ENCODE data around the gene ERCC5.

ERCC5 gene

DNA sequence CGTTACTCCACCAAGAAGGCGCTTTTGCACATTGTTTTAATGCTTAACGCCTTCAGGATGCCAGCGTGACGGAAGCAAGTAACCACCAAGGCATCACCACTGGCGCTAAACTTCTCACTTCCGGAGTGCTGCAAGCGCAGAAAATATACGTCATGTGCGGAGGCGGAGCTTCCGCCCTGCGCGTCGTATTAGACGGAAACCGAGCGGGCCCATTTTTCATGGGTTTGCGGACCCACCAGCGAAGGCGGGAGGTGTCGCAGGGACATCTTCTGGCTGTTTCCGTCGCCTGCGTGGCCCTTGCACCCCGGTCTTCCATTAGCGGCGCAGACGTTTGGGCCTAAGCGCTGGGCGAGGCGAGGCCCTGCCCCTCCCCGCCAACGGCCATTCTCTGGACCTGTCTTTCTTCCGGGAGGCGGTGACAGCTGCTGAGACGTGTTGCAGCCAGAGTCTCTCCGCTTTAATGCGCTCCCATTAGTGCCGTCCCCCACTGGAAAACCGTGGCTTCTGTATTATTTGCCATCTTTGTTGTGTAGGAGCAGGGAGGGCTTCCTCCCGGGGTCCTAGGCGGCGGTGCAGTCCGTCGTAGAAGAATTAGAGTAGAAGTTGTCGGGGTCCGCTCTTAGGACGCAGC lies at the start of gene ERCC5:
Gene ERCC5 (plus strand): TSS at position 403 of the 631 bp plus-strand sequence. CDS start 235 bp downstream, outside the sequence.
- Histone ChIP-seq H3K4me3 (ENCODE audit: low read length) (peak within 1 kb of the TSS; percentile 83), H3K9me3 (ENCODE audit: control insufficient read depth, low read depth, low read length) (no peaks in the 10 kb centered on the region), H3K36me3 (ENCODE audit: control insufficient read depth, low read depth, low read length) (no peaks in the 10 kb centered on the region), H3K27me3 (ENCODE audit: control insufficient read depth, insufficient read depth, low read length) (no peaks in the 10 kb centered on the region), H3K27ac (ENCODE audit: low read length) (peak within 1 kb of the TSS; percentile 50), H3K4me1 (ENCODE audit: control insufficient read depth, low read depth, low read length) (peaks cover 6% of the 10 kb centered on the region), H3K9ac (ENCODE audit: low read length) (peak within 1 kb of the TSS; percentile 67)

DNA sequence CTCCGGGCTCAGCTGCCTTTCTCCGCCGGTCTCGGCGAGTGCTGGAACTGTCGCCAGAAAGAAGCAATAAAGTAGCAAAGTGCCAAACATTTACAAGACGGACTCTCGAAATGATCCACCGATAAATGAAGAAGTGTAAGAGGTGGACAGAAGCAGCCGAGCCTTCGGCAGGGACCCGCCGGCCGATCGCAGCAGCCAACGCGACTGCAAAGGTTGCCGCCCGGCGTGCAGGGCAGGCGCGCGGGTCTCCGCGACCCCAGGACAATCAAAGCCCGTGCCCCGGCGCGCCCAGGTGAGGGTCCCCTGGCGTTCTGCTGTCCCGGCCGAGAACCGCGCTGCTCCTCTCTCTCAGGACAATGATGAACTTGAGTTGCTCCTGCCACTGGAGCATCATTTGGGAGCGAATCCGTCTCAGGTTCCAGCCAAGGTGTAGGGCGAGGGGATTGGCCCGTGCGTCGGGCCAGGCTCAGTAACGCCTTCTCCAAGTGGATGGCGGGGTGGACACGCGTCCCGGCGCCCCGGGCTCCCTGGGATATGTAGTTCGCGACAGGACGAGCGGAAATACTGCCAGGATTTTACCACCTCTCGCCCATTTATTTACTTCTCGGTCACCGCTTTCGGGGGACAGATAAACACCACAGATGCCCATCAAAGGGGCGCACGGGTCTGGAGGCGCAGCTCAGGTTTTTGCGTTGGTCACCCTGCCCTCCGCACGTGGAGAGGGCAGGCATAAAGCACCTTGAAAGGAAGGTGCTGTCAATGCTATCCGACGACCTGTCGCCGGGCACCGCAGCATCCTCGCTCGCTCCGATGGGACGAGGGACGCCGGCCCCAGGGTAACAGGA lies 47.0 kb upstream of the ERCC5 start, which contains the start of the genes BIVM and POGLUT2:
Gene BIVM (plus strand): TSS at position 539 of the 845 bp plus-strand sequence. CDS start 8,149 bp downstream, outside the sequence.
Gene POGLUT2 (minus strand): TSS at position 396 of the 845 bp plus-strand sequence. CDS start 306 bp downstream, at position 90.
- Histone ChIP-seq H3K9me3 (ENCODE audit: control insufficient read depth, low read depth, low read length) (no peaks in the 10 kb centered on the region), H3K27ac (ENCODE audit: low read length) (no peak within 1 kb of the TSS), H3K9ac (ENCODE audit: low read length) (peak within 1 kb of the TSS; percentile 32), H3K36me3 (ENCODE audit: control insufficient read depth, low read depth, low read length) (no peaks in the 10 kb centered on the region), H3K27me3 (ENCODE audit: control insufficient read depth, insufficient read depth, low read length) (peaks cover 28% of the 10 kb centered on the region), H3K4me3 (ENCODE audit: low read length) (peak within 1 kb of the TSS; percentile 77), H3K4me1 (ENCODE audit: control insufficient read depth, low read depth, low read length) (no peaks in the 10 kb centered on the region)

DNA sequence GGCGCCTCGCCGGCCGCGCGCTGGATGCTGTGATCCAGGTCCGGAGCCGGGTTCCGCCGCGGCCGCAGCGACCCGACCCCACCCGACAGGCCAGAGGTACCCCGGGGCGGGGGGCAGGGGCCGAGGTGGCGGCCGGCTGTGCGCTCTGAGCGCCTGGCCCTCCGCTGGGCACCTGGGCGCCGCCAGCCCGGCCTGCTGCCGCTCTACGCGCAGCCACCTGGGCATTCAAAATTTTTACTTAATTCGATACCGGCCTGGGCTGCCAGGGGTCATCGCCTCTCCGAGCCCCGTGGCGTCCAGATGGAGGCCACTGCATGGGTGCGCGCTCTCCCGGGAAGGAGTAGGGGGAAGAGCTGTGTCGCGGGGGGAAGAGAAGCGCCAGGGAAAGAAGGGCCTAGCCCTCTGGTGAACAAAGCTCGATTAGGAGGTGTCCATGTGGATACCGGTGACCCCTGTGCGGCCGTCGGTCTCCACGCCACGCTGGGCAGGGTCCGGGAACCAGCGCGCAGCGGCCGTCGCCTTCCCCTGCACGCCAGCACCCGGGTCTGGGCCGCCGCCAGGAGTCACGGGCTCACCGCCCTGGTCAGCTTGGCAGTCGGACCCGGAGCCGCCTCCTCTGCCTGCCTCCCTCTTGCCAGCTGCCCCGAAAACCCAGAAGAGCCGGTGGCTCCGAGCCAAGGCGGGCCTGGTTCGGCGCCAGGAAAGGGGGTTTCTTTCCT lies 46.2 kb upstream of the ERCC5 start:
- Histone ChIP-seq H3K27ac (ENCODE audit: low read length) (no peak overlapping the region), H3K36me3 (ENCODE audit: control insufficient read depth, low read depth, low read length) (no peaks in the 10 kb centered on the region), H3K4me1 (ENCODE audit: control insufficient read depth, low read depth, low read length) (no peaks in the 10 kb centered on the region), H3K4me3 (ENCODE audit: low read length) (peak overlapping the region; percentile 77), H3K27me3 (ENCODE audit: control insufficient read depth, insufficient read depth, low read length) (peaks cover 28% of the 10 kb centered on the region), H3K9me3 (ENCODE audit: control insufficient read depth, low read depth, low read length) (no peaks in the 10 kb centered on the region), H3K9ac (ENCODE audit: low read length) (peak overlapping the region; percentile 32)

DNA sequence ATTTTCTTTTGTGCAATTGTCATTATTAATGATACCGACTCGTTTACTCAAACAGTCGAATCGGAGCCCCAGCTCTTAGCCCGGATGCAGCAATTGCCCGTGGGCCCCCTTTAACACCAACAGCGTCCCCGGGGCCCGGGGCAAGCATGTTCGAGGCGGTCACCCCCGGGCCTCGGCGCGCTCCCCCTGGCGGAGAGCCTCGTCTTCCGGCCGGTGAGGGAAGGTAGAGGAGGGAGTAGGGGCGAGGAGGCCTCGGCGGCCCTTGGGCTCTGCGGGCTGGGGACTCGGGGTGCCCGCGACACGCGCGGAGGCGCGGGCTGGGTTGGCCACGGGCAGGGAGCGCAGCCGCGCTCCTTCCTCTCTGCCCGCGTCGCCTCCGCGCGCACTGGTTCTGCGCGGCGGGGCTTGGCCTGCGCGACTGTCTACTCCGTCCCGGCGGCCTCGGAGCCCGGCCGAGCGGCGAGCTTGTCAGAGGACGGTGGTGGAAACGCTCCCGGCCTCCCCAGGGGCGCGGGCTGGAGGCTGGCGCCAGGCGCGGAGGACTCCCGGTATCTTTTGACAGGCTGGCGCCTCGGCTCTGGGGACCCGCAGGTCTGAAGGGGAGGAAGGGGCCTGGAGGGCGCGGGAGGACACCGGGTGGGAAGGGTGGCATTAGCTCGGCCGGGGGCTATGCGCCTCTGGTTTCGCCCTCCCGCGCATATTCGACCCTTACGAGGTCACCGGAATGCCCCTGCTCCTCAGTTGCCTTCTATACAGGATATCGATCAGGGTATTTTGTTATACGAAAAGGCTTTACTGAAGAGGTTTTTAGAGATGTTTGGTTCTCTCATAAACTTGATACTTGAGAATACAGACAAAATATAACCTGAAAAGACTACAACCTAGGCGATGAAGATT lies 45.4 kb upstream of the ERCC5 start:
- Histone ChIP-seq H3K4me3 (ENCODE audit: low read length) (peak overlapping the region; percentile 77), H3K9me3 (ENCODE audit: control insufficient read depth, low read depth, low read length) (no peaks in the 10 kb centered on the region), H3K27me3 (ENCODE audit: control insufficient read depth, insufficient read depth, low read length) (peaks cover 28% of the 10 kb centered on the region), H3K4me1 (ENCODE audit: control insufficient read depth, low read depth, low read length) (no peaks in the 10 kb centered on the region), H3K27ac (ENCODE audit: low read length) (no peak overlapping the region), H3K9ac (ENCODE audit: low read length) (peak overlapping the region; percentile 36), H3K36me3 (ENCODE audit: control insufficient read depth, low read depth, low read length) (no peaks in the 10 kb centered on the region)

DNA sequence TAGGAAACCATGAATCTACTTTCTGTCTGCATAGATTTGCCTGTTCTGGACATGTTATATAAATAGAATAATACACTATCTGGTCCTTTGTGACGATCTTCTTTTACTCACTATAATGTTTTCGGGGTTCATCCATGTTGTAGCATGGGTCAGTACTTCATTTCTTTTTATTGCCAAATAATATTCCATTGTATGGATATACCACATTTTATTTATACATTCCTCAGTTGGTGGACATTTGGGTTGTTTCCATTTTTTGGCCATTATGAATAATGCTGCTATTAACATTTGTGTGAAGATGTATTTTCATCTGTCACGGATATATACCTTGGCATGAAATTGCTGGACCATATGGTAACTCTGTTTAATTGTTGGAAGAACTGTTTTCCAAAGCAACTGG lies 40.2 kb upstream of the ERCC5 start:
- H3K36me3 ChIP-seq (ENCODE audit: control insufficient read depth, low read depth, low read length), result no peaks in the 10 kb centered on the region
- H3K9ac ChIP-seq (ENCODE audit: low read length), result no peak overlapping the region
- no peaks in the 10 kb centered on the region for H3K4me1 ChIP-seq (ENCODE audit: control insufficient read depth, low read depth, low read length)
- peaks cover 5% of the 10 kb centered on the region for H3K27me3 ChIP-seq (ENCODE audit: control insufficient read depth, insufficient read depth, low read length)
- no peaks in the 10 kb centered on the region for H3K9me3 ChIP-seq (ENCODE audit: control insufficient read depth, low read depth, low read length)
- no peak overlapping the region for H3K27ac ChIP-seq (ENCODE audit: low read length)
- no peak overlapping the region for H3K4me3 ChIP-seq (ENCODE audit: low read length)

DNA sequence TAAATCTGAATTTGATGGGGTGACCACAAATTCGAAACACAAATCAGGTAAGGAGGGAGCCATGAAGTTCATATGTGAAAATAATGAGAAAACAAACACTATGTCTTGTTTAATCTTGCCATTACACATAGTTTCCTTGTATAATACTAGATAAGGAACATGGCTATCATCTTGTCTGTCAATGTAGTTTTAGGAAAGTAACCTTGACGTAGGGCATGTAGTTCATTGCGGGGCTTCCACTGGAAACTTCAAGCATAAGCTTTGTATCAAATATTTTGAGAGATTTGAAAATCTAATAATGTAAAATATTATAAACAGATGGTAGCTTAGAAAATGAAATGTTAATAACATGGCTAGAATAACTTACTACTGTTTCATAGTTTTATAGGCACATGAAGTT lies 38.1 kb upstream of the ERCC5 start:
- Histone ChIP-seq H3K36me3 (ENCODE audit: control insufficient read depth, low read depth, low read length) (no peaks in the 10 kb centered on the region), H3K27ac (ENCODE audit: low read length) (no peak overlapping the region), H3K27me3 (ENCODE audit: control insufficient read depth, insufficient read depth, low read length) (no peaks in the 10 kb centered on the region), H3K9ac (ENCODE audit: low read length) (no peak overlapping the region), H3K4me1 (ENCODE audit: control insufficient read depth, low read depth, low read length) (peaks cover 1% of the 10 kb centered on the region), H3K9me3 (ENCODE audit: control insufficient read depth, low read depth, low read length) (no peaks in the 10 kb centered on the region), H3K4me3 (ENCODE audit: low read length) (no peak overlapping the region)

DNA sequence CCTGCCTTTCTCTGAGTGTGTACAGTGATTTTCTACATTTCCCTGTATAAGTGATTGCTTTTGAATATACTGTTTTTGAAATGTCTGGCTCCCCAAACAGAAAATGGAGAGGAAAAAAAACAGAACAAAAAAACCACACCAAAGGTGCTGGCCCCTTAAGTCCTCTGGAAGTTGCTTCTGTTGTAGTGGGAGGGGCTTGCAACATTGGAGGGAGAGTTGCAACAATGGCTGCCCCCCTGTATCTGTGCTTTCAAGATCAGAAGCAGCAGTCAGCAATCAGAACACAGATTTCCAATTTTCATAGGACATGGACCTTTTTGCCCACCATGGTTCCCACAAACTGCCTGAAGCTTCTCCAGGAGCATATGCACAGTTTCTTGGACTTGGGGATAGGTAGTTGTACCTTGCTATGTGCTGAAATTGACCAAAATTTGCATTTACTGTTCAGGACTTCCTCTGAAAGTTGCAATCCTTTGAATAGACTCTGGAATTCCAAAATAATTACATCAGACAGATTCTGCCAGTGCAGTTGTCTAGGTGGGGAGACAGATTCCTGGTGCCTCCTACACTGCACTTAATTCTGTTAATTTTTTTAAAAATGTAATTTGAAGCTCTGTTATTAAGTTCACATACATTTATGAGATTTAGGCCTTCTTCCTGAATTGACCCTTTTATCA lies 33.1 kb upstream of the ERCC5 start:
- Histone ChIP-seq H3K9ac (ENCODE audit: low read length) (no peak overlapping the region), H3K9me3 (ENCODE audit: control insufficient read depth, low read depth, low read length) (no peaks in the 10 kb centered on the region), H3K27me3 (ENCODE audit: control insufficient read depth, insufficient read depth, low read length) (no peaks in the 10 kb centered on the region), H3K36me3 (ENCODE audit: control insufficient read depth, low read depth, low read length) (no peaks in the 10 kb centered on the region), H3K4me1 (ENCODE audit: control insufficient read depth, low read depth, low read length) (peaks cover 3% of the 10 kb centered on the region), H3K27ac (ENCODE audit: low read length) (no peak overlapping the region), H3K4me3 (ENCODE audit: low read length) (no peak overlapping the region)

DNA sequence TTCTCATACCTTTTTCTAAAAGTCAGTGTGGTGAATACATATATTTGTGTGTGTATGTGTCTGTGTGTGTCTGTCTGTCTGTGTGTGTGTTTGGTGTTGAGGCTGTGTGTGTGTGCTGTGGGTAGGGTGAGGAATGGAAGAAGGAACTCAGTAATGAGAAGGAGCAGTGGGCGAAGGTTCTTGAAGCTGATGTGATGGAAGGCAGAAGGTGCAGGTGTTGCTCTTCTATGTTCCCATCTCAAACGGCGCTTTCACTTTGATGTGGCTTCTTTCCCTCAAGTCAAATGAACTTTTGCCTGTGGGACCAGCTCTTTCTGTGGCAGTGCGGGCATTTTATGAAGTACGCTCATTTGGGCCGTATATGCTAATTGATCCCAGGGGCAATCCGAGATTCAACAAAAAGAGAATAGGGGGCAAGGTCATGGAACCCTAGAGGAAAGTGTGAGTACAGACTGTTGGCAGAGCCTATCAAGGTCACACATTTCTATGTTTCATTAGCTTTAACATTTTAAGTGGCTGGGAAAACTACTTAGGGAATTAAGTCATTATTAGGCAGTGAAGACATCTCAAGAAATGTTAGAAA lies 31.7 kb upstream of the ERCC5 start:
- Histone ChIP-seq H3K27me3 (ENCODE audit: control insufficient read depth, insufficient read depth, low read length) (no peaks in the 10 kb centered on the region), H3K4me1 (ENCODE audit: control insufficient read depth, low read depth, low read length) (peaks cover 3% of the 10 kb centered on the region), H3K27ac (ENCODE audit: low read length) (no peak overlapping the region), H3K9me3 (ENCODE audit: control insufficient read depth, low read depth, low read length) (no peaks in the 10 kb centered on the region), H3K9ac (ENCODE audit: low read length) (no peak overlapping the region), H3K4me3 (ENCODE audit: low read length) (no peak overlapping the region), H3K36me3 (ENCODE audit: control insufficient read depth, low read depth, low read length) (no peaks in the 10 kb centered on the region)

DNA sequence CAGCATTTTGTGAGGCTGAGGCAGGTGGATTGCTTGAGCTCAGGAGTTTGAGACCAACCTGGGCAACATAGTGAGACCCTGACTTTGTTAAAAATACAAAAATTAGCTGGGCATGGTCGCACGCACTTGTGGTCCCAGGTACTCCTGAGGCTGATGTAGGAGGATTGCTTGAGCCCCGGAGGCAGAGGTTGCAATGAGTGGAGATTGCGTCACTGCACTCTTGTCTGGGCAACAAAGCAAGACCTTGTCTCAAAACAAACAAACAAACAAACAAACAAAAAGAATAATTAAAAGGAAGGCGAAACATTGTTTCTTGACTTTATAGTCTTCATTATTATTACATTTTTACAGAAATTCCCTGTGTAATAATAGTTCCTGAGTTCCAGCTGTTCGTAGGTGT lies 31.0 kb upstream of the ERCC5 start:
- H3K27ac ChIP-seq (ENCODE audit: low read length), result no peak overlapping the region
- H3K9ac ChIP-seq (ENCODE audit: low read length), result no peak overlapping the region
- peaks cover 3% of the 10 kb centered on the region for H3K4me1 ChIP-seq (ENCODE audit: control insufficient read depth, low read depth, low read length)
- H3K36me3 ChIP-seq (ENCODE audit: control insufficient read depth, low read depth, low read length), result no peaks in the 10 kb centered on the region
- H3K9me3 ChIP-seq (ENCODE audit: control insufficient read depth, low read depth, low read length), result no peaks in the 10 kb centered on the region
- H3K27me3 ChIP-seq (ENCODE audit: control insufficient read depth, insufficient read depth, low read length), result no peaks in the 10 kb centered on the region
- H3K4me3 ChIP-seq (ENCODE audit: low read length), result no peak overlapping the region

DNA sequence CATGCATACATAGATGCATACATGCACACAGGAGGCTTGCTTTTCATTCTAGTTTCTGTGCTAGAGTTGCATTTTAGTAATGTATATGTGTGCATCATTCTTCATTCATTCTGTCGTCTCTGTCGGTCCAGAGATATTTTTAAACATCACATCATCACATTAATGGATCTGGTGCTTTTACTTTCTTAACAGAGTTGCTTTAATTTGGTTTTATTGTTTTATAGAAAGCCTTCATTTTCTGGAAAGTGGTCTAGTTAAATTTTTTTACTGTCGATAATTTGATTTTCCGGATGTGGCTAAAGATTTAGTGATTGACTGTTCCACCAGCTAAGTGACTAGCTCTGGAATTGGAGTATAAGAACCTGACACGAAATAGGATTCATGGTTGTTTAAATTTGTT lies 30.0 kb upstream of the ERCC5 start:
- no peaks in the 10 kb centered on the region for H3K27me3 ChIP-seq (ENCODE audit: control insufficient read depth, insufficient read depth, low read length)
- no peak overlapping the region for H3K27ac ChIP-seq (ENCODE audit: low read length)
- H3K4me3 ChIP-seq (ENCODE audit: low read length), result no peak overlapping the region
- H3K9me3 ChIP-seq (ENCODE audit: control insufficient read depth, low read depth, low read length), result no peaks in the 10 kb centered on the region
- H3K4me1 ChIP-seq (ENCODE audit: control insufficient read depth, low read depth, low read length), result peaks cover 3% of the 10 kb centered on the region
- no peaks in the 10 kb centered on the region for H3K36me3 ChIP-seq (ENCODE audit: control insufficient read depth, low read depth, low read length)
- H3K9ac ChIP-seq (ENCODE audit: low read length), result no peak overlapping the region

All from iPS-18a (cell line).